NCI-H748 (cell line): ENCODE data around the gene ZBTB5.
"Not testable (repeated sequence)": the region's sequence is repeated elsewhere in the genome, so short reads cannot be mapped to it uniquely, and the experiment has no call there.

ENCODE experiments used
- DNase-seq: peaks from one replicate; lab custom pipeline; 2025; ENCODE audit not compliant: unreplicated experiment; lab: John Stamatoyannopoulos, UW

Gene ZBTB5

DNA sequence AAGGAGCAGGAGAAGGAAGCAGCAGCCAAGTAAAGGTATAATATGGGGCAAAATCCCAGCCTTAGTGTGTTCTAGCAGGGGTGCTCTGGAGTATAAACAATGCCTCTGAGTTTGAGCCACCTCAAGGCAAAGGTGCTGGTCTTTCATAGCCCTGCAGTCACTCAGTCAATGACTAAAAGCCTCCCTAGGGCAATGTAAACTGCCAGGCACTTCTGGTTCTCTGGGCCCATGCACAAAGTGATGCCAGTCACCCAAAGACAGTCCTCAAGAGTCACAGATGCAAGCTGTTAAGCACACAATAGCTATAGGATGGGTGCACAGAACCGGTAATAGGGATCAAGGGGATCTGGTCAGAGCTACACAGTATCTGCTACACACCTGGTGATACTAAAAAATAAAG, 12.6 kb downstream of the ZBTB5 start:
- DNase-seq = no peak

DNA sequence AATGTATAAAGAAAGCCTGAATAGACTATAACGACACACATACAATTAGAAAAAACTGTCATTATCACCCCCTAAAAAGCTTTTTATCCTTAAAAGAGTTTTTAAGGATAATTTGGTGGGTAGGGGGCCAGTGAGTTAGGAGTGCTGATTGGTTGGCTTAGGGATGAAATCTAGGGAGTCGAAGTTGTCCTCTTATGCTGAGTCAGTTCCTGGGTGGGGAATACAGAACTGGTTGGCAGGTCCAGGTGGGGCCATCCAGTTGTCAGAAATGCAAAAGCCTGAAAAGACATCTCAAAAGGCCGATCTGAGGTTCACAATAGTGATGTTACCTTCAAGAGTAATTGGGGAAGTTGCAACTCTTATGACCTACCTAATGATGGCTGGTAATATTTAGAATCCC, 13.6 kb downstream of the ZBTB5 start:
- DNase-seq = no peak

DNA sequence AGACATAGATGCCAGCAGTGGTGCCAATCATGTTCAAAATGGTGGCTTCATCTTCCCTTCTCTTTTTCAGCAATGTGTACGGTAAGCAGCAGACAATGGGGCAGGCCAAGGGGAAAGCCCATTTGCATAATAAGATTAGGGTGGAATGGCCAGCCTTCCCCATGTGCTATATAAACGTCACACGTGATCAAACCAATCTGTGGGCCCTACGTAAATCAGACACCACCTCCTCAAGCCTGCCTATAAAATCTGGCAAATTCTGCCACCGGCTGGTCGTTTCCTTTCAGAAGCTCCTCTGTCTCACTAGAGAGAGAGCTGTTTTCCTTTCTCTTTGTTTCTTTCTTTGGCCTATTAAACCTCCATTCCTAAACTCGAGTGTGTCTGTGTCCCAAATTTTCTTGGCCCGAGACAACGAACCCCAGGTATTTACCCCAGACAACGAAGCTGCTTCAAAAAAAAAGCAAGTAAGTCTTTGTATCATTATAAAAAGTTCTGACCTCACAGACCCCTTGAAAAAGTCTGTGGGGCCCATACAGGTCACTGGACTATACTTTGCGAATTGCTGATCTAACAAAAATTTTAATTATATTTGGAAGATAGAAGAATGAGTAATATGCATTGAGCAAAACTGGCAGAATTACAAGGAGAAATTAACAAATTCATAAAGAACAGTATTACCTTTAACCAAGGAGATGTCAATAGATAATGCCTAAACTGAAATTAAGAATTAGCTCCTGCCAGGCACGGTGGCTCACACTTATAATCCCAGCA, 15.2 kb downstream of the ZBTB5 start:
- no peak for DNase-seq

DNA sequence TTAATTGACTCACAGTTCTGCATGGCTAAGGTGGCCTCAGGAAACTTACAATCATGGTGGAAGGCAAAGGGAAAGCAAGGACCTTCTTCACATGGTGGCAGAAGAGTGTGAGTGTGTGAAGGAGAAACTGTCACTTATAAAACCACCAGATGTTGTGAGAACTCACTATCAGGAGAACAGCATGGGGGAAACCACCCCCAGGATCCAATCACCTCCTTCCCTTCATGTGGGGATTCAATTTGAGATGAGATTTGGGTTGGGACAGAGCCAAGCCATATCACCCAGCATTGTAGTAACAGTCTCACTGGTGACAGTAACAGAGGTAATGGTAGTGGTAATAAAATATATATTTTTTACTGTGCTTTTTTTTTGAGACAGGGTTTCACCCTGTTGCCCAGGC, 18.1 kb downstream of the ZBTB5 start:
- DNase-seq = no peak

DNA sequence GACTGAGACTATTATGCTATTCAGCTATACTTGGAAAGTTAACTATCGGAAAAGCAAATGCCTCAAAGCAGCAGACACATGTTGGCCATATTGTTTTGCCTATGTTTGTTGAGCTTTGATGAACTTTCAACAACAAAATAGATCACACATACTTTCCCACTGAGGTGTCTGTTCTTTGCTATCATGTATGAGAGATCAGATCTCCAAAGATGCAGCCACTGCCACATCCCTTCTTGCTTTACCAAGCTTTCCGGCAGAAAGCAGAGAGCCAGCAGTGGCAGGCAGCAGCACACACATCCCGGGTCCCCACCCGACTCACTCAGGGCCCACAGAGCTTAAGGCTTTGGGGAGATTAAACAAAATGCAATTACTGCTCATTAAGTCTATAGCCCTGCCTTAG, 18.8 kb downstream of the ZBTB5 start:
- no peak for DNase-seq

DNA sequence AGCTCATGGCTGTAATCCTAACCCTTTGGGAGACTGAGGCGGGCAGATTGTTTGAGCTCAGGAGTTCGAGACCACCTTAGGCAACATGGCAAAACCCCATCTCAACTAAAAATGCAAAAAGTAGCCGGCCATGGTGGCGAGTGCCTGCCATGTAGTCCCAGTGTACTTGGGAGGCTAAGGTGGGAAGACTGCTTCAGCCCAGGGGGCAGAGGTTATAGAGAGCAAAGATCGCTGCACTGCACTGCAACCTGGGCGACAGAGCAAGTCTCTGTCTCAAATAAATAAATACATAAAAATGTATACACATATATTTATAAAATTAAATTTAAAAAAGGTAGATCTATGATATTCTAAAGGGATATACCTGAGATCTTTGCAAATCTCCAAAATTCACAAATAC, 19.4 kb downstream of the ZBTB5 start:
- DNase-seq = no peak

DNA sequence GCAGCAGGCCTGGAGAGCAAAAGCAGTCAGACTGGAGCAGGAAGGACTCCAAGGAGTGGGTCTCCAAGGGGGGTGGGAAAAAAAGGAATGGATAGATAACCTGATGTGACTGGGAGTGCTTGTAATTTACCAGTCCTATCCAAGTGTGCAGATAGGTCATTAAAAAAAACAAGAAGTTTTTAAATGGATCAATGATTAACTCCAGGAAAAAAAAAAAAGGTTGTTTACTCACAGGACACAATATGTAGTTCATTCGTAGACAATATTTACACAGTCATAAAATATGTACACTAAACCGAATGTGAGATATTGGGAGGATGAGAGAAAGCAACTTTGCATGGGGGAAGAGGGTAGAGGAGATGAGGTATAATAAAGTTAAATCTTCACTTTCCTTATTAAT, 20.4 kb downstream of the ZBTB5 start:
- no peak for DNase-seq

DNA sequence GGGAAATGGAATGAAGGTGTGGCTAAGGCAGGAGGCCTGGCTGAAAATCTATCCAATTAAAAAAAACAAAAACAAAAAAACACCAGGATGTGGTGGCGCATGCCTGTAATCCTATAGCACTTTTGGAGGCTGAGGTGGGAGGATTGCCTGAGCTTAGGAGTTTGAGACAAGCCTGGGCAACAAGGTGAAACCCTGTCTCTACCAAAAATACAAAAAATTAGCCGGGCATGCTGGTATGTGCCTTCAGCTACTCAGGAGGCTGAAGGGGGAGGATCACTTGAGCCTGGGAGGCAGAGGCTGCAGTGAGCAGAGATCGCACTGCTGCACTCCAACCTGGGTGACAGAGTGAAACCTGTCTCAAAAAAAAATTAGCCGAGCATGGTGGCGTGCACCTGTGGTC, 21.7 kb downstream of the ZBTB5 start:
- no peak for DNase-seq

DNA sequence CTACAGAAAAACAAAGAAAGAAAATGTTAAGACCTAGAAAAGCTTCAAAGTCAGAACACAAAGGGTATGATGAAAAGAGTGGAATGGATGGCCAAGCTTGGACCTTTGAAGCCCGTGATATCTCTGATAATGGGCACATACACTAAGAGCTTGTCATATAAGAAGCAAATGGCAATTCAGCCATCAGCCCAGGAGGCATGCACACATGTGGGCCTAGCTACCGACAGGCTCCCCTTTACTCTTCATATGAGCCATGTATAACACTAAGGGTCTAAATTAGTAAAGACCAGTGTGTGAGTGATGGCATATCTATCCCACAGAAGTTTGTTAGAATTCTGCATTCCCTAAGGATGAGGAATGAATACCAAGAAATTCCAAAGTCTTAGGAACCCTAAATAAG, 22.7 kb downstream of the ZBTB5 start:
- no peak for DNase-seq

DNA sequence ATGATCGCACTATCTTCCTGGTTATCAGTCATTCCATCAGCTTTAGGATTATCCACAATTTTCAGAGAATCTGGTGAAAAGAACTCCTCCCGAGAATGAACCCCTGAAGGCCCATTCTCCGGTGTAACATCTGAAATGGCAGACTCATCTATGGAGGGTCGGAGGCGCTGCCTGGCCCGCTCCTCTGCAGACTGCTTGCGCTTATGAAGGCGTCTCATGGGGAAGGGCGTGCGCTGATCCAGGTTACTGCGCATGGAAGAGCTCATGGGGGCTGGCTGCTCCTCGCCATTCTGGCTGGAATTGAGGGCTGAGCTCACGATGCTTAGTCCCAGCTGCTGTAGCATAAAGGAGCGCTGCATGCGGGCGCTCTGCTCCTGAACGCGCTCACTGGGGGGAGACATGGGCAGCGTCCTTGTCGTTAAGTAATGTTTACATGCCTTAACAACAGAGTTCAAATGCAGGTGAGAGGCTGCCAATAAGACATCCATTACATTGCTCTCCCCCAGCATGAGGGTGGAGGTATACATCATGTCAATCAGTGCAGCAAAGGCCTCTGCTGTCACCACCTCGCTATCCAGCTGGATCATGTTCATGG, 23.4 kb downstream of the ZBTB5 start:
- no peak for DNase-seq

DNA sequence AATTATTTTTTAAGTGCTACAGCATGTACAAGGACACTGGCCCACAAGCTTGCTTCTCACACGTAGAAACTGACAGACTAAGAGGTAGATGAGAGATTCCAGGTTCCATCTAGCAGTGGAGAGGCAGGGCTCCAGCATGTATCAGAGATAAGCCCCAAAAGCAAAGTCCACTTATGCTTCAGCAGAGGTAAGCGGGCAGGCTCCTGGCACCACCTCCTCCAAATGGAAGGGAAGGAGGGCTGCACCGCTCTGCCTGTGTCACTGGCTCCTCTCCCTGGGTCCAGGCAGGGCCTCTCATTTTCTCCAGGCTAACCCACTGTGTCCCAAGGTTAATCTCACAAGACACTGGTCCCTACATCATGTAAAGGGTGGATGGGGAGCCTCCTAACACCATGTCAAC, 26.9 kb downstream of the ZBTB5 start:
- no peak for DNase-seq

DNA sequence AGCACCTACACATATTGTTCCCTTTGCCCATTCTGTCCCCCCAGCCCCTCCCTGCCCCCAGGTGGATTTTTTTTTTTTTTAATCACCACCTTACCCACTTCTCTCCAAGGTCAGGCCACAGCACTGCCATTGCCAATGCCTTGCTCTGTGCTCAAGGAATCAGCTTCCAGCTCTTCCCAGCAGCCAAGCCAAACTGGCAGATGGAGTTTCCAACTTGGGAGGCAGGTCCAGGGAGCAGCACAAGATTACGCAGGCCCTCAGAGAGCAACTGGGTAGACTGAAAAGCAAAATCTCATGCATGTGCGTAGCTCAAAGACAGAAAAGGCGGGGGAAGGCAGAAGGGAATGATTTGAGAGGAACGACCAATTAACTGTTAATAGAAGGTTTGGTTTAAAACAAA, 27.6 kb downstream of the ZBTB5 start:
- DNase-seq = no peak

DNA sequence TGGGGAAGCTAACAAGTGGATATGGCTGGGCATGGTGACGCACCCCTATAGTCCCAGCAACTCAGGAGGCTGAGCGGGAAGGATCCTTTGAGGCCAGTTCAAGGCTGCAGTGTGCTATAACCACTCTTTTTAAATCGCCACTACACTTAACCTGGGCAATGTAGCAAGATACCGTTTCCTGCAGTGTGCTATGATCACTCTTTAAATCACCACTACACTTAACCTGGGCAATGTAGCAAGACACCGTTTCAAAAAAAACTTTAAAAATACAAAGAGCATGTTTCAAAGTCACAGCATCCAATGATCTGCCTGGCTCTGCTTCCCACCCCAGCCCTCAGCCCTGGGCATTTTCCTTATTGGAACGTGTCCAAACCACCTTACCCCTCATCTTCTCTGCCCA, 28.2 kb downstream of the ZBTB5 start:
- DNase-seq = no peak

DNA sequence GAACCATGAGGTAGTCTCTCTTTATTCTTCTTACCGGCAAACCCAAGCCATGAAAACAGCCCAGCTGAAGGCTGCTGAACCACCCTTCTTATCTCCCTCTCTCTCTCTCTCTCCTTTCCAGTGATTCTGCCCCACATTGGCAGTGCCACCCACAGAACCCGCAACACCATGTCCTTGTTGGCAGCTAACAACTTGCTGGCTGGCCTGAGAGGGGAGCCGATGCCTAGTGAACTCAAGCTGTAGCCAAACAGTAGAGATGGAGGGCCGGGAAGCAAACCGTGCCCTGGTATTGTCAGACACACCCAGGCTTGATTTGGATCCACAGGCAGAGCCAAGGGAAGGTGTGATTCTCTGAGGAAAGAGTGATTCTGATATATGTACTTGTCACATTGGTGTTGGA, 28.7 kb downstream of the ZBTB5 start:
- DNase-seq = no peak

DNA sequence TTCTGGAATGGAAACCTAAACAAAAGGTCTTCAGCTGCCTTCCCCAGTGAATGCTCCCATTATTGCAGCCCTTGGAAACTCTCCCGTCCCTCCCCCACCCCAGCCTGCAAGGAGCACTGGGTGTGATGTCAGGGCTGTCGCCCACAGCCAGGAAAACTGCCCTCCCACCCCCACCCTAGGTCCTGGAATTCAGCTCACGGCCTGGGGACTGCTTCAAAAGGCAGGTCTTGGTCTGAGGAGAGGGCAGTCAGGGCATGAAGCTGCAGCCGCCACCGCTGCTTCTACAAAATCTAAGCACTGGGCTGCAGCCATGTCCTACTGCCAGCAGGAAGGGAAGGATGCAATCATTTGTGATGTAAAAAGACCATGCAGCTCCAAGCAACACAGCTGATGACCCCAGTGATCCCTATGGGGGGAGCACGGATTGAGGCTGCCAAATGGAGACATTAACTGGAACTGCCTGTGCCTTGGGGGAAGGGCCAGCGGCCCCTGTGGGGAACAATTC, 31.3 kb downstream of the ZBTB5 start:
- no peak for DNase-seq

DNA sequence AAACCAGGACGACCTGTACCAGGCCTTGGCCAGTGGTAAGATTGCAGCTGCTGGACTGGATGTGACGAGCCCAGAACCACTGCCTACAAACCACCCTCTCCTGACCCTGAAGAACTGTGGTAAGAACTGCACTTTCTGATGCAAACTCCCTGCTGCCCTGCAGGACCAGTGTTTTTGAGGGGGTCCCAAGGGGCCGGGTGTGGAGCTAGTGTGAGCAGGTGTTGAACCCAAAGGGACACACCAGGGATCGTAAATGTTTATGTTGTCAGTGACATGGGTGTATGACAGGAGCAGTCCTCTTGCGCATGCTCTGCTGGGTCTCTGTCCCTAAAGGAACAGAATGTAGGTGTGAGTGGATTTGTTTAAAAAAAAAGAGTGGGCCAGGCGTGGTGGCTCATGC, 33.2 kb downstream of the ZBTB5 start:
- no peak for DNase-seq

DNA sequence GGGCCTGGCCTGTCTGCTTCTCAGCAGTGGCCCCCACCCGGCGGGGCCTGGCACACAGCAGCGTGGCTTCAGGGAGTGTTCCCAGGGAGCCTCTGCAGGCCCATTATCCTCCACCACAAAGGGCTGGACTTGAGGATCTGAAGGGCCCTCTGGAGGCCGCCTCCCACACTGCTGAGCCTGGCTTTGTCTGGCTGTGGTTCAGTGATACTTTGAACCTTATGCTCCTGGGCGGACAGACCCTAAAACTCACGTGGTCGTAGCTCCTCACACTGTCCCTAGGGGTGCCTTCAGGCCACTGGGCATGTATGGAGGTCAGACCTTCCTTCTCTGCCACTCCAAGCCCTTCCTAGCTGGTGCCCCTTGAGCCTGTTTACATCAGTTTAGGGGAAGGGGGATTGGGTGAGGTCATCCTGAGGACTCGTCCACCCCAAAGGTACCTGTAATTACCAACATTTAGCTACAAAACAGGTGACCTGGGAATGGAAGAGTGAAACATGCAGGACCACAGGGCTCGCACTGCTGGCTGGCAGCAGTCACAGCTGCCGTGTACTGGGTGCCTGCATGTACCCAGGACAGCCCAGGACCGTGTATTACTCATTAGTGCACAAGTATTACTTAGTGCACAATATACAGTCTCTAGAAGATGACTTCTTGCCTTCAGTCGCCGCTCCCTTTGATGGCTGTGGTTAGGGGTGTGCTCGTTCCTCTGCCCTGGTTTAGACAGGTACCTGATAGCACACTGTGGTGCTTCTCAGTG, 34.2 kb downstream of the ZBTB5 start:
- no peak for DNase-seq

DNA sequence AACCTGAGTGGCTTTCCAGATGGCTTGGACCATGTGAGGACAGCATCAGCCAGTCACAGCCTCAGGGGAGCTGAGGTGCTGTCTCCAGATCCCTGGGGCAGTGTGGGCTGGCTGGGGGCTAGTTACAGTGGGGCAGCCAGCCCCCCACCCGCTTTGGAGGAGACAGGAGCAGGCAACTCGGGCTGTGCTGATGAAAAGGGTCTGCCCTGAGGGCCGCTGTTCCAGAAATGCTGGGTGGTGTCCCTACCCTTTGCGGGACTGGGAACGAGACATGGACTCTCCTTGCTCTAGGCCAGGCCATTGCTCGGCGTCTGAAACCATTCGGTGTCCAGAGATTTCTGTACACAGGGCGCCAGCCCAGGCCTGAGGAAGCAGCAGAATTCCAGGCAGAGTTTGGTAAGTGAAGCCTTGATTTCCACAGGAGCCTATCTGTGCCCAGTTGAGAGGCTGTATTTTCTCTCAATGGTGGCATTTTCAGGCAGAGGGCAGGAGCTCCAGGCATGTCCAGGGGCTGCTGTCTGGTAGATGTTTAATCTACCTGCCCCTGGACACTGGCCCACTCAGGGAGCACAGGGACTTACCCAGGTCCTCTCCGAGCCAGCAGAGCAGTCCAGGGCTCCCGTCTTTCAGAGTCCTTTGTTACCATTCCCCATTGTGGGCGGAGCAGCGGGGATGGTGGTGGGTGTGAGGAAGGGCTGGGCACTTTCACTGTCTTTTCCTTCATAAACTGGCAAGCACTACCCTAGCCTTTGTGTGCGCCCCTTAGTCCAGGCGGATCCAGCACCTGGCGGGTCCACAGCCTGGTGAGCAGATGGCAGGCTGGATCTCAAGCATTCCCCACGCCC, 35.6 kb downstream of the ZBTB5 start:
- no peak for DNase-seq

DNA sequence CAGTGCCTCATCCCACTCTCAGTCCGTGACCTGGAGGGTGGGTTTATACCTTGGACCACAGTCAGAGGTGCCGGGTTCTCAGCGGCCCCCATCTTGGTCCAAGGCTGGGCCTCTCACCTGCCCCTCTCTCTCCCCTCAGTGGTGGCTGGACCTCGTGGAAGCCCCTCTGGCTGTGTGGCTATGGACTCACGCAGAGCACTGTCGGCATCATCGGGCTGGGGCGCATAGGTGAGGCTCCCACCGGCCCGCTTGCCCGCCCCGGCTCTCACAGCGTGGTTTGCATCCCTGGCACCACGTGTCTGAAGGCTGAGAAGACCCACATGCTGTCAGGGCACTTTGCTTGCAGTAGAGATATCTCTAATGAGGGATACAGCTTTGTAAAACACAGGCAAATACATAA, 36.9 kb downstream of the ZBTB5 start:
- DNase-seq = no peak

DNA sequence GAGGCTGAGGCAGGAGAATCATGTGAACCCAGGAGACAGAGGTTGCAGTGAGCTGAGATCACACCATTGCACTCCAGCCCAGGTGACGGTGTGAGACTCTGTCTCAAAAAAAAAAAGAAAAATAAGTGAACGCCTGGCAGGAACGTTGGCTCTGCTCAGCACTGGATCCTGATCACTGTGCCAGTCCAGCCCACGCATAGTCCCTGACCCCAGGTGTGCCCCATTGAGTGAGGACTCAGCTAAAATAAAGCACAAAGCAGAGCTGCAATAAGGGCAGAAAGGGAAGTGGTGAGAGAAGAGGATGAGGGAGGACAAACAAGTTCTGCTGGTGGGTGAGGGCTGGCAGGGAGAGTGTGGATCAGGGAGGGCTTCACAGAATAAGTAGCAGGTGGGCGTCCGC, 38.4 kb downstream of the ZBTB5 start:
- no peak for DNase-seq

DNA sequence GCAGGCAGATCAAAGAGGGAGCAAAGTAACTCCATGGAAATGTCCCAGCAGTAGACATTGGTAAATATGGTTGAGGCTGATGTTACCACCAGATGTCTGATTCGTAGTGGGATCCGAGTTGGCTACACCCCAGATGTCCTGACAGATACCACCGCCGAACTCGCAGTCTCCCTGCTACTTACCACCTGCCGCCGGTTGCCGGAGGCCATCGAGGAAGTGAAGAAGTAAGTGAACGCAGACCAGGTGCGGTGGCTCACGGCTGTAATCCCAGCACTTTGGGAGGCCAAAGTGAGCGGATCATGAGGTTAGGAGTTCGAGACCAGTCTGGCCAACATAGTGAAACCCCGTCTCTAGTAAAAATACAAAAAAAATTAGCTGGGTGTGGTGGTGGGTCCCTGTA, 38.8 kb downstream of the ZBTB5 start:
- DNase-seq = not testable (repeated sequence)
